H1 (cell line): ENCODE results near the gene ID2. TPM values are rescaled to one million over a fixed set of nuclear protein-coding genes. Genes with fewer than 3 reads are reported as not detected.
A peak's percentile ranks its signal among the peaks of the same experiment; 100 is the strongest.

Experiments used
- ASH2L ChIP-seq: fragments of 200-600, 300-600 bp; sonication (generic); IDR thresholded peaks from one replicate; pipeline ENCODE4 v1.7.1; 2017; ENCODE audit warnings: low read length
- ATF2 ChIP-seq: IDR thresholded peaks from 2 replicates; pipeline ENCODE4 v1.6.1; 2012; ENCODE audit warnings: low read length, inconsistent platforms
- CHD7 ChIP-seq: fragments of 300-600 bp; sonication (generic); IDR thresholded peaks from 2 replicates; pipeline ENCODE4 v1.7.1; 2012; ENCODE audit warnings: low read length, moderate library complexity, mild to moderate bottlenecking, inconsistent platforms; ENCODE audit not compliant: insufficient replicate concordance
- CTCF ChIP-seq, 3 experiments: IDR thresholded peaks; 1 replicate in 2 of 3; 2 replicates in 1 of 3; pipeline versions ENCODE4 v1.5.1 to v1.6.1; 2011; ENCODE audit warnings: low read length in 3 of 3, mild to moderate bottlenecking in 3 of 3, inconsistent platforms in 2 of 3, low read depth in 1 of 3, moderate library complexity in 1 of 3; ENCODE audit not compliant: insufficient read depth in 1 of 3; ENCODE audit errors: control extremely low read depth in 1 of 3
- JUN ChIP-seq: IDR thresholded peaks from 2 replicates; pipeline ENCODE4 v1.6.1; 2011; ENCODE audit warnings: low read depth, mild to moderate bottlenecking, improper control_type of control experiment, low read length
- YY1 ChIP-seq: IDR thresholded peaks from 2 replicates; pipeline ENCODE4 v1.6.1; 2011; ENCODE audit warnings: low read depth, mild to moderate bottlenecking, low read length
- polyA plus RNA-seq, 7 experiments: library from polyadenylated mRNA; depleted of rRNA in 3 of 7; stranded (reverse) in 5 of 7; unstranded in 2 of 7; fragments of >200 nt in 5 of 7; fragments of 200-250 nt in 2 of 7; gene quantifications; 1 replicate in 5 of 7; 2 replicates in 1 of 7; 4 replicates in 1 of 7; pipeline versions ENCODE4 v1.2.1 to v1.2.3, GENCODE V29; 2011 to 2013; ENCODE audit warnings: missing spikeins in 2 of 7, mixed read lengths in 2 of 7
- total RNA-seq: library from RNA; stranded (reverse); fragmentation: NEBNext Ultra II Directional; extraction: Animal tissue kit (Norgen Biotek cat#: 25700); gene quantifications from 2 replicates; pipeline ENCODE4 v1.2.1, GENCODE V29; 2021

The ID2 gene
- total and polyA plus RNA-seq, 2 of the 8 experiments (the other 6 are each of a cell fraction or from before 2014, with no cell fraction given), result 36.7 to 214 TPM

- TF ChIP-seq CHD7 (no peak), JUN (no peak), ASH2L (peak; percentile 31), ATF2 (no peak), YY1 (peak; percentile 27; the same call in 1 of the 2 replicates), CTCF (IDR thresholded peaks at IDR 0.05; ENCODE audit: control extremely low read depth in 1 of 3, insufficient read depth in 1 of 3, low read depth in 1 of 3, low read length in 3 of 3) (peak; percentile 68 to 83 (median 82))
These were observed 11.4 kb downstream of the ID2 start (continued) for GRCh38 chr2:8693157-8693821.
